ENCODE measurements around the gene ITM2C.

The ITM2C gene

GRCh38 chr2:230891509-230891908, 26.8 kb downstream of the ITM2C start:
- no peak for DNase-seq (ENCODE audit: low read depth in 3 of 3)

GRCh38 chr2:230893338-230893737, 28.6 kb downstream of the ITM2C start:
- DNase-seq (ENCODE audit: low read depth in 3 of 3) = no peak

DNA sequence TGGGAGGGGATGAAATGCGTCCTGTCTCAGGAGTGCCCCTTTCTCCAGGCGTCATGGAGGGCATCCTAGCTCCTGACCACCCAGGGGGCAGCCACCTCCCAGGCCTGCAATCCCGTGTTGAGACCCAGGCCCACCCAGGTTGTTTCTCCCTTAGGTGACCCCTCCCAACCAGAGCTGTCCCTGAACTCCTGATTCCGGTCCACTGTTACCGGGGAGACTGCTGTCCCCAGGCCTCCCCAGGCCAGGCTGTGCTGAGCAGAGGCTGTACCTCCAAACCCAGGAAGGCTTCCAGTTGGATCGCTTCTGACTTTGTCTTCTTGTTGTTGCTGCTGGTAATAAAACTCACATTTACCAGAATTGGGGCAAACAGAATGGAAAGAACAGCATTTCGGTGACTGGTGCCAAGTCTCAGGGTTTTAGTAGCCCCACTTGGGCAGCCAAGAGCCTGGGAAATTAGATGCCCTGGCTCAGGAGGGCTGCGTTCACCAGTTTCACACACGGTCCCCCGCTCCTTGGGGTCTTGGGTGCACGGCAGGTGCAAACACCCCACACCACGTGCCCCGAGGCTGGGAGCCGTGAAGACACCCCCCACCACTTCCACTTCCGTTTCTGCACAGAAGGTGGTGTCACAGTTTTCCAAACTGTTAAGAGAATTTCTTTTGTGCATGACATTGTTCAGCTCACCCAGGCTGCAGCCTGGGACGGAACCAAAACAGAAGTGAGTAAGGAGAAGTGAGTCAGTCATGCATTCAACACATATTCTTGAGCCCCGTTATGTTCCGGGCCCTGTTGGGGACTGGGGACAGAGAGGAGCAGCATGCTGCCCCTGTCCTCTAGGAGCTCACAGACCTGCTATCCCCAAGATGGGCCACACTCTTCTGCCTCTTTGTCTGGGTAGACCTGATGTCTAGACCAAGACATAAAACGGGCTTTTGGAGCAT, 29.4 kb downstream of the ITM2C start:
- no peak for DNase-seq (ENCODE audit: low read depth in 3 of 3)

- no peak for DNase-seq (ENCODE audit: low read depth in 3 of 3)
Observed at GRCh38 chr2:230895536-230896345, 31.0 kb downstream of the ITM2C start.

DNA sequence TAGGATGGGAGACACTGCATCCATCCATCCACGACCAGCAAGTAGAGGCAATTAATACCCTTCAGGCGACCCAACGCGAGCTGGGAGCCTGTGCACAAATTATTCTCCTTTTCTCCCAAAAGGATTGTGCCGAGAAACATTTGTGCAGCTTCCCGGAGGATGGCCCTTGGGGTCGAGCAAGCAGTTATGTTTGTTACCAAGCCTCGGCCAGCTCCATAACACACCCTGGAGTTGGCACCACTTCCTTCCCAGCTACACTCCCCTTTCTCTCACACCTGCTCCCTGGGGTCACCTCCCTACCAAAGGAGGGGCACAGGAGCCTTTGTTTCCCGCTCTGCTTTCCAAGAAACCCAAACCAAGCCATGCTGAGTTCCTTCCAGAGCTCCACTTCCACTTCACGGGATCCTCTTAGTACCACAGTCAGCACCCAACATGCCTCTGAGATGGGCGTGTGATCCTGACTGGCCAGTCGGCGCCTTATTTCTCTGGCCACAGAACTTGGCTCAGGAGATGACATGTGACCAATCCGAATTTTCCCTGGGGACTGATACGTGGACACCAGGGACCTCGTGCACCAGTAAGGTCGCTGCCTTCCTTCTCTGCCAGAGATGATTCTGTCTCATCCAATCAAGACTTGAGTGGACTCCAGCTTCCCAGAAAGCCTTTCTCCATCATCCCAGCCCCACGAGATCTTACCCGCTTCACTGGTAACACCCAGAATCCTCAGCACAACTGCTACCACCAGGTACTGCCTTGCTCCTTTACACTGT, 31.8 kb downstream of the ITM2C start:
- DNase-seq (ENCODE audit: low read depth in 3 of 3) = no peak

DNA sequence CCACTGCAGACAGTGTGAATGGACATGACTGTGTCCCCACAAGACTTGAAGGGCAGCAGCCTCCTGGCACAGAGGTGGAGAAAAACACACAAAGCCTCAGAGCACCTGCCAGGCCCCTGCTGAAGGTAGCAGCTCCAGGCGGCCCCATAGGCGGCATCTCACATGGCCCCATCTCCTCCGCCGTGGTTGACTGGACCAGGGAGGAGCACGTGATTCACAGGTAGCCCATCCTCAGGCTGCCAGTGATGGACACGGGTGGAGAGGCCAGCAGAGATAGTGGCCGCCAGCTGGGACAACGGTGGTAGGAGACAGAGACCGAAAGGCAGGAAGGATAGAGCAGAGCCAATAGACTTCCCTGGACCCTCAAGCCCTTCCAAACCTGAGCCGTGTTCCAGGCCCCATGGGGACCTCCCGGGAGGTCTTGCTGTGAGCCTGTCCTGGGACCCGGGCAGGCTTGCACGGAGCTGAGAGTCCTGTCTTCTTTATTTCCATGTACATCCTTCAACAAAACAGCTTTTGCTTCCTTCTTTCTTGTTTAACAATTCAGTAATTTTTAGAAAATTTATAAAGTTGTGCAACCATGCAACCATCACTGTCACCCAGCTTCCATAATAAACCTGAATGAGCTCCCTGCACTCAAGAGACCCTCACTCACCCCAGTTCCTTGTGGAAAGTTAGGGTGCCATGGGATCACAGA, 33.4 kb downstream of the ITM2C start:
- no peak for DNase-seq (ENCODE audit: low read depth in 3 of 3)

DNA sequence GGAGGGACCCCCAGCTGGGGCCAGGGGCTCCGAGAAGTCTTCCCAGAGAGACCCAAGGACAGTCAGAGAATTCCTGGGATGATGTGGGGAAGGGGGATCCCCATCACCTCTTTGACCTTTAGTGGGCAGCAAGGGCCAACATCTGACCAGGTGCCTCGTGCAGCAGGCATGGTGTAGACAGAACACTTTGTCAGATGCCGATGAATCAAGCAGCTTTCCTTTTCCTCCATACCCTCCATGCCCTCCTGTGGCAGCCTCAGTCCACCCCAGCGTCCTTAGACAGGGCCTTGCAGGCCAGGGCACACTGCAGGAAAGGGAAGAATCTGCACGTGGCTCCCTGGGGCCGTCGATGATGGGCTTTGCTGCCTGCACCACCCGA, 34.0 kb downstream of the ITM2C start:
- DNase-seq (ENCODE audit: low read depth in 3 of 3) = no peak

DNA sequence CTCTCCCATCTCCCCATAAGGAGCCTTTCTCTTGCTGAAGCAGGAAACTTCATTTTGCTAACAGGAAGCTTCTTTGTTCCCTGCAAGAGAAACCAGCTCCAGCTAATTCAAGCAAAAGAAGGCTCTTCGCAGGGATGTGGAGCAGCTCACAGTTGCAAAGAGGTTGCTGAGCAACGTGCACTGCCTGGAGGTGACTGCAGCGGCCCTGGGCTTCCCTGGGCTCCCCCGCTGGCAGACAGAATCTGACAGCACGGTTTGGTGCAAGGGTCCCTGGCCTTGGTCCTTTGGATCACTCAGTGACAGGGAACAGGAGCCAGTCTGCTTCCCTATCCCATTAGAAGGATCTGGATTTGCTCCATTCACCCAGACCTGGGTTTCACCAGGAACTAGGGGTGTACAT, 34.5 kb downstream of the ITM2C start:
- DNase-seq (ENCODE audit: low read depth in 3 of 3) = no peak

GRCh38 chr2:230899786-230900185, 35.0 kb downstream of the ITM2C start:
- peak; percentile 34 to 76 (median 36) for DNase-seq (ENCODE audit: low read depth in 3 of 3)

DNA sequence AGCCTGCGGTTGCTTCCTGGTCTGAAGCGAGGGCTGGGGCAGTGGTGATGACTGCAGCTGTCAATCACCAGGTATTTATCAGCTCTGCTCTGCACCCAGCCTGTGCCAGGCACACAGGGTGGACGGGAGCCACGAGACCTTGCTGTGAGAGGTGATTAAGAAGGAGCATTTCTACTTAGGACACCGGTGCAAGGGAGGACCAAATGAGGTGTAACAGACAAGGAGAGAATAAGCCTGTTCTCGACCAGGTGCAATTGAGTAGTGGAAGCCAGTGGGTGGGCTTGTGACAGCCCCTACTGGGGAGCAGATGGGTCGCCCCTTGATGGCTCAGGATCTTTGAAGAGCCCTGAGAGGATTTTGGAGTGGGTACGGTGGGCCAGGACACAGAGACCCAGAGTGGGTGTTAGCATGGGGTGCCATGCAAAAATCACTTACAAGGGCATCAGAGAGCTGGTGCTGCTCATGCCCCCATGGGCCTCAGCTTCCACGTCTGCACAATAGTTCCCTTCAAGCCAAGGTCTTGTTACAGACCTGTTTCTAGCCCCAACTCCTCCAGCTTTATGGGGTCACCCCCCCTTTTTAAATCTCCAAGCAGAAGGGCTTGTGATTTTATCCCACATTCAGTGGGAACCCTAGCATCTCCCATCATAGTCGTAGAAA, 35.7 kb downstream of the ITM2C start:
- no peak for DNase-seq (ENCODE audit: low read depth in 3 of 3)

GRCh38 chr2:230901006-230901405, 36.3 kb downstream of the ITM2C start:
- no peak for DNase-seq (ENCODE audit: low read depth in 3 of 3)

DNA sequence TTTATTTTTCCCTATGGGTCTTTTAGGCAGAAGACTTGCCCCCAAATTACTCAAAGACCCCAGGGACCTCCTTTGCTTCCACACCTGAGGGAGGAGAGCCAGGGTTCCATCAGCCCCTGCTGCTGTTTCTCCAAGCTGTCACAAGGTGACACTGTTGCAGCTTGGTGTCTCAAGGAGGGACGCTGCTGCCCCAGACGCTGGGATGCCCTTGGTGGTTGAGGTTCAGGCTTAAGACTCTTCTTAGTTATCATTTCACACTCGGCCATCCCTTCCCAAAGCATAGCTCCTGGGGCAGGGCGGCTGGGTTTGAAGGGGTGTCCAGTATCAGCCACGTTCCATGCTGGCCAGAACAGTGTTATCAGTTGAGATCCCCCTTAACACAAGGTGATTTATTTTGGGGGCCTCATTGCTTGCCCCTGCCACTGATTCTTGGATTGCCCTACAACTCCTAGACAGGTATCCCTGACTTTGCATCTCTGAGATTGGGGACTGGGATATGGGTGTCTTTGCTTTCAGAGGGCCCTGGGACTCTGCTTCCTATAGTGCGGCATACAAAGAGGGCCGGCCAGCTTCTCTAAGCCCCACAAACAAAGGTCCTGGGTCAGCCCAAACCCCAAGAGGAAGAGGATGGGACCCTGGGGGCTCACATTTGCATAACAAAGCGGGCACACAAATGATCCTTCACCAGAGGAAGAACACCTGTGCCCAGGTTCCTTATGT, 37.6 kb downstream of the ITM2C start:
- peak in 1 of 3 experiments; percentile 59 for DNase-seq (ENCODE audit: low read depth in 3 of 3)

- DNase-seq (ENCODE audit: low read depth in 3 of 3) = no peak
Observed at GRCh38 chr2:230903231-230904150, 38.7 kb downstream of the ITM2C start.

DNA sequence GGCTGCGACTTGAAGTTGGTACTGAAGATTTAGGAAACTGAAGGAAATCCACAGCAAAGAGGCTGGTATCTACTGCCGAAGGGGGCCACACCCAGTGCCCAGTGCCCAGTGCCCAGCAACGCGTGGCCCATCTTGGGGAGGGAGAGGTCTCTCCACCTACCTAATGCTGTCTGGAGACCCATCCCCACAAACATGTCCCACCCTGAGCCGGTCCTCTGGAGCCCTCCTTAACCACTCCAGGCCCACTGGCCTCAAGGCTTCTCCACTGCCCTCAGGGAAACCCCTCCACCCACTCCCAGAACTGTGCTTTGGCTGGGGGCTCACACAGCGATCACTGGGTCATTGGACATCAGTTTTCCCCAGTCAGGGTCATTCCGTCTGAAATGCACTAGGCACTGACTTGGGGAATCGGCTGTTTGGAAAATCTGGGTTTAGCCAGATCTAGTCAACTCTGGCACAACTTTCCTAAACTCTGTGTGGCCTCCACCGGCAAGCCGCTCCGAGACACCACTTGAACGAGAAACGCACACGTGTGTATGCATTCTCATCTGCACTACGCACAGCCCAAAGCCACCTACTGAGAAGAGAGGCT, 40.2 kb downstream of the ITM2C start:
- no peak for DNase-seq (ENCODE audit: low read depth in 3 of 3)

GRCh38 chr2:230905448-230906421, 41.0 kb downstream of the ITM2C start:
- DNase-seq (ENCODE audit: low read depth in 3 of 3) = peak; percentile 80 to 91 (median 89)

DNA sequence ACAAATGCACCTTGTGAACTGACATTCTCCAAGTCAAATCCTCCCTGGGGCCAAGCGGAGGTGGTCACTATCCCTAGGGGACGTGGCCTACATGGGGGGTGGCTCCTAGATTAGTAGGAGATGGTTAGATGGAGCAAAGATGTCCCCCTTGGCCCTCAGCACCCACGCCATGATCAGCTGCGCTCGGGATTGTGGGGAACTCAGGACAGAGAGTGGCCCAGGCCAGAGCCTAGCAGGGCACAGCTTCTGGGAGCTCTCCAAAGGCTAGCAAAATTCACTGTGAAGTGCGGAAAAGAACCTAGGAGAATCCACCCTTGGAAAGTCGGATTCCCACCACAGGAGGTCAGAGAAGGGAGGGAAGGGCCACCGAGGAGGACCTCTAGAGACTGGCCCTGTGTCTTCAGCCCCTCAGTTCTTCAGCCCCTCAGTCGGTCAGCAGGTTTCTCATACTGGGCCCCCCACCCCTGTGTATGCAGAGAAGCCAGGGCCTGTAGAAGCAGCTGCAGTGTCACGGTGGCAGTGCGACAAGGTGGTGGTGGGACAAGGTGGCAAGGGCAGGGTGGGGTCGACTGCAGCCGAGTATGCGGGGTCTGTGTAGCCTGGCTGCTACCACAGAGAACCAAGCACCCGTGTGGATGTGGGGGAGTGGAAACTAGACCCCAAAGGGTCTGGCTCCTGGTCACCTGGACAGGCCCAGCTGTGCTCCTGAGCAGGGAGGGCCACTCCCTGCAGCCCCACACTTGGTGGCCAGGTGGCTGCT, 41.9 kb downstream of the ITM2C start:
- DNase-seq (ENCODE audit: low read depth in 3 of 3) = no peak

Data from stimulated activated CD4-positive, alpha-beta T cell treated with anti-CD3 and anti-CD28 coated beads, TNF-alpha, amount 100 ng/mL, for 24 hours (primary cell).